Kasumi-1 (cell line): ENCODE results near the gene TMEM150B.
A peak's percentile ranks its signal among the peaks of the same experiment; 100 is the strongest.

Source experiments
- DNase-seq, 2 experiments: peaks; one replicate each; lab custom pipeline; 2025; lab: John Stamatoyannopoulos, UW

Gene TMEM150B

GRCh38 chr19:55354698-55355212 is 29.6 kb upstream of the TMEM150B start, which contains the start of gene COX6B2:
COX6B2 (minus strand) TSS chr19:55354719; CDS start chr19:55354521, 198 bp downstream.
- DNase-seq: no peak

- peak; percentile 45 to 66 for DNase-seq
Measured at GRCh38 chr19:55353803-55354697, 28.9 kb upstream of the TMEM150B start.

- DNase-seq: no peak
Measured at GRCh38 chr19:55353356-55353802, 28.2 kb upstream of the TMEM150B start.

GRCh38 chr19:55352549-55353145 is 27.5 kb upstream of the TMEM150B start:
- no peak for DNase-seq

- DNase-seq: no peak
Measured at GRCh38 chr19:55352040-55352439, 26.9 kb upstream of the TMEM150B start.

- no peak for DNase-seq
Measured at GRCh38 chr19:55350620-55351315, 25.6 kb upstream of the TMEM150B start.

GRCh38 chr19:55348317-55349034 is 23.3 kb upstream of the TMEM150B start:
- no peak for DNase-seq

- no peak for DNase-seq
Measured at GRCh38 chr19:55347442-55348009, 22.4 kb upstream of the TMEM150B start.

GRCh38 chr19:55346725-55347441 is 21.7 kb upstream of the TMEM150B start:
- no peak for DNase-seq

GRCh38 chr19:55345818-55346724 is 20.9 kb upstream of the TMEM150B start:
- DNase-seq: no peak

GRCh38 chr19:55345101-55345817 is 20.1 kb upstream of the TMEM150B start:
- DNase-seq: no peak

GRCh38 chr19:55344444-55344843 is 19.3 kb upstream of the TMEM150B start:
- no peak for DNase-seq

- DNase-seq: no peak
Measured at GRCh38 chr19:55341595-55342531, 16.7 kb upstream of the TMEM150B start.

- DNase-seq: peak; percentile 43 to 50
Measured at GRCh38 chr19:55341171-55341588, 16.0 kb upstream of the TMEM150B start.

GRCh38 chr19:55340784-55341147 is 15.6 kb upstream of the TMEM150B start:
- DNase-seq: peak; percentile 29 to 50

GRCh38 chr19:55339889-55340783 is 15.0 kb upstream of the TMEM150B start:
- peak in 1 of 2 experiments; percentile 33 for DNase-seq
